Renal pelvis (tissue), 4 donors: Measurements from ENCODE around the gene LRRC26. TPM values are rescaled to one million over a fixed set of nuclear protein-coding genes. Genes with fewer than 3 reads are reported as not detected.
A peak's percentile ranks its signal among the peaks of the same experiment; 100 is the strongest.
"Not testable (repeated sequence)": the region's sequence is repeated elsewhere in the genome, so short reads cannot be mapped to it uniquely, and the experiment has no call there.

ENCODE experiments used
- DNase-seq: peaks from one replicate; pipeline ENCODE4 v3.0.0-alpha.2; 2013
- polyA plus RNA-seq, 3 donors: library from polyadenylated mRNA; unstranded; fragments of 120-200 nt; gene quantifications; one replicate each; pipeline ENCODE4 v1.2.1, GENCODE V29; 2013; ENCODE audit not compliant: insufficient read length in 3 of 3

LRRC26 gene
- polyA plus RNA-seq, 3 donors = 0.34 TPM; not detected in 2

GRCh38 chr9:137138058-137138721 lies 31.7 kb downstream of the LRRC26 start:
- no peak for DNase-seq

- DNase-seq = no peak
Observed at GRCh38 chr9:137136881-137137607, 32.8 kb downstream of the LRRC26 start.

- no peak for DNase-seq
Observed at GRCh38 chr9:137136261-137136880, 33.5 kb downstream of the LRRC26 start.

GRCh38 chr9:137135154-137135553 lies 34.7 kb downstream of the LRRC26 start:
- DNase-seq = not testable (repeated sequence)

- no peak for DNase-seq
Observed at GRCh38 chr9:137134191-137134590, 35.7 kb downstream of the LRRC26 start.

GRCh38 chr9:137130176-137130755 lies 39.6 kb downstream of the LRRC26 start:
- no peak for DNase-seq

GRCh38 chr9:137129456-137130175 lies 40.2 kb downstream of the LRRC26 start:
- peak; percentile 86 for DNase-seq

GRCh38 chr9:137128862-137129455 lies 40.9 kb downstream of the LRRC26 start:
- no peak for DNase-seq

GRCh38 chr9:137128158-137128861 lies 41.5 kb downstream of the LRRC26 start:
- no peak for DNase-seq

GRCh38 chr9:137127301-137128157 lies 42.3 kb downstream of the LRRC26 start:
- DNase-seq = no peak

GRCh38 chr9:137126786-137127185 lies 43.1 kb downstream of the LRRC26 start:
- no peak for DNase-seq

- DNase-seq = not testable (repeated sequence)
Observed at GRCh38 chr9:137123952-137124462, 45.8 kb downstream of the LRRC26 start.

GRCh38 chr9:137123468-137123837 lies 46.4 kb downstream of the LRRC26 start:
- DNase-seq = no peak

- DNase-seq = not testable (repeated sequence)
Observed at GRCh38 chr9:137122796-137123467, 46.9 kb downstream of the LRRC26 start.

- DNase-seq = not testable (repeated sequence)
Observed at GRCh38 chr9:137121927-137122795, 47.7 kb downstream of the LRRC26 start.
